Ovary (tissue), 9 donors: Measurements from ENCODE around the gene KCNJ5. TPM values are rescaled to one million over a fixed set of nuclear protein-coding genes. Genes with fewer than 3 reads are reported as not detected.

ENCODE experiments used
- DNase-seq, 5 donors: peaks; one replicate each; pipeline ENCODE4 v3.0.0-alpha.2; 2019 to 2020
- H3K27ac ChIP-seq, 2 donors: fragments of 200-600 bp; one replicate each; pipeline versions ENCODE4 v1.5.1 to v1.8.0; 2019 to 2022
- H3K27me3 ChIP-seq: fragments of 200-600 bp; one replicate; pipeline ENCODE4 v1.8.0; 2022
- H3K36me3 ChIP-seq: fragments of 200-600 bp; sonication (generic); one replicate; pipeline ENCODE4 v1.5.1; 2019
- H3K4me1 ChIP-seq: one replicate; pipeline ENCODE4 v1.8.1; 2013; ENCODE audit warnings: mild to moderate bottlenecking, moderate library complexity; ENCODE audit not compliant: insufficient read depth
- H3K4me3 ChIP-seq: fragments of 200-600 bp; sonication (generic); one replicate; pipeline ENCODE4 v1.5.1; 2017
- H3K9me3 ChIP-seq, 2 donors: fragments of 200-600 bp in 1 of 2; sonication (generic) in 1 of 2; one replicate each; pipeline versions ENCODE4 v1.5.1 to v1.8.1; 2013 to 2019; ENCODE audit warnings: mild to moderate bottlenecking in 1 of 2, moderate library complexity in 1 of 2
- CTCF ChIP-seq, 3 donors: fragments of 450-650 bp in 2 of 3; fragments of 200-600 bp in 1 of 3; IDR thresholded peaks; one replicate each; pipeline versions ENCODE4 v1.5.1 to v1.8.0; 2016 to 2022; ENCODE audit warnings: antibody characterized with exemption in 3 of 3, mild to moderate bottlenecking in 1 of 3
- EP300 ChIP-seq: sonication (generic); formaldehyde crosslinking; IDR thresholded peaks from one replicate; pipeline ENCODE4 v1.6.1; 2017; ENCODE audit warnings: antibody characterized with exemption
- POLR2A ChIP-seq: fragments of 450-650 bp; IDR thresholded peaks from one replicate; pipeline ENCODE4 v1.6.1; 2017; ENCODE audit warnings: antibody characterized with exemption, mild to moderate bottlenecking, moderate library complexity
- WGBS, 3 donors: extraction: QIAGEN DNeasy Blood & Tissue Kit in 1 of 3; methylation state at CpG; one replicate each; pipeline versions ENCODE4 v1.1.5 to v1.1.7; 2013 to 2017; 5-methylcytosine and 5-hydroxymethylcytosine counted together
- intact Hi-C, 4 donors: fragments of 100-400 bp; cut with DNase I; formaldehyde crosslinking; loops; one replicate each; pipeline versions ENCODE4 v1.11.0 to v1.15.1; 2022 to 2023
- polyA plus RNA-seq, 2 donors: library from polyadenylated mRNA; stranded (reverse); fragments of 200-250 nt in 1 of 2; fragments of 350-450 nt in 1 of 2; fragmentation: Illumina TruSeq in 1 of 2; extraction: RNeasy Lipid Tissue Mini Kit (QIAGEN cat#74804) in 1 of 2; gene quantifications; one replicate each; pipeline ENCODE4 v1.2.3, GENCODE V29; 2013 to 2014
- total RNA-seq, 7 donors: library from RNA; depleted of rRNA in 2 of 7; stranded (reverse); fragments of >200 nt in 2 of 7; fragmentation: NEBNext Ultra II Directional in 3 of 7; extraction: Animal tissue kit (Norgen Biotek cat#: 25700) in 3 of 7; gene quantifications; one replicate each; pipeline versions ENCODE4 v1.1.0 to v1.2.4, GENCODE V29; 2016 to 2023
- donor health status: DM: no; HTN: no; CAD: no; lungs with moderate emphysema.
- donor health status: DM: no; HTN: no; CAD: no.
- donor health status: Bipolar disorder and iron deficiency.
- donor health status: DM: yes; HTN: yes; CAD: no.
- donor health status: DM: no; HTN: no; CAD: no.
- donor health status: DM: yes; HTN: yes; CAD: no.

KCNJ5 gene
- total and polyA plus RNA-seq, 9 donors = 0.42 to 3.7 (median 2.0) TPM

GRCh38 chr11:128909438-128910125, 18.4 kb downstream of the KCNJ5 start:
- no peak for DNase-seq
- Histone ChIP-seq H3K36me3 (no peaks in the 10 kb centered on the region), H3K27ac (no peak overlapping the region), H3K27me3 (no peaks in the 10 kb centered on the region), H3K4me3 (no peak overlapping the region), H3K9me3 (no peaks in the 10 kb centered on the region), H3K4me1 (peaks cover 6% of the 10 kb centered on the region)
- intact Hi-C loops = no loop called here
- TF ChIP-seq POLR2A (no peak), EP300 (no peak), CTCF (IDR thresholded peaks at IDR 0.05) (no peak)
- 77 to 79% (median 78%) methylated on average over 8 of the region's 8 CpGs for WGBS, 3 donors

GRCh38 chr11:128910576-128910975, 19.4 kb downstream of the KCNJ5 start:
- Histone ChIP-seq H3K27me3 (no peaks in the 10 kb centered on the region), H3K9me3 (no peaks in the 10 kb centered on the region), H3K27ac (no peak overlapping the region), H3K4me3 (no peak overlapping the region), H3K4me1 (peaks cover 6% of the 10 kb centered on the region), H3K36me3 (no peaks in the 10 kb centered on the region)
- WGBS, 3 donors = 88 to 90% (median 90%) methylated on average over 3 of the region's 3 CpGs
- TF ChIP-seq EP300 (no peak), CTCF (IDR thresholded peaks at IDR 0.05) (no peak), POLR2A (no peak)
- intact Hi-C loops = no loop called here
- DNase-seq = no peak

- DNase-seq = peak in 1 of 5 donors; percentile 23
- Histone ChIP-seq H3K36me3 (no peaks in the 10 kb centered on the region), H3K4me3 (no peak overlapping the region), H3K9me3 (no peaks in the 10 kb centered on the region), H3K27ac (no peak overlapping the region), H3K4me1 (peaks cover 6% of the 10 kb centered on the region), H3K27me3 (no peaks in the 10 kb centered on the region)
- TF ChIP-seq EP300 (no peak), POLR2A (no peak), CTCF (IDR thresholded peaks at IDR 0.05) (no peak)
- intact Hi-C loops = no loop called here
- 95 to 98% (median 97%) methylated on average over 16 to 17 of the region's 17 CpGs for WGBS, 3 donors
Observed at GRCh38 chr11:128911239-128911638, 20.1 kb downstream of the KCNJ5 start.

- WGBS, 3 donors = 88 to 97% (median 95%) methylated on average over 18 of the region's 18 CpGs
- H3K27ac ChIP-seq = no peak overlapping the region
- H3K36me3 ChIP-seq = no peaks in the 10 kb centered on the region
- no peaks in the 10 kb centered on the region for H3K9me3 ChIP-seq
- TF ChIP-seq EP300 (no peak), POLR2A (no peak), CTCF (IDR thresholded peaks at IDR 0.05) (no peak)
- H3K4me3 ChIP-seq = no peak overlapping the region
- peaks cover 6% of the 10 kb centered on the region for H3K4me1 ChIP-seq
- intact Hi-C loops = no loop called here
- peak in 1 of 5 donors; percentile 11 for DNase-seq
- no peaks in the 10 kb centered on the region for H3K27me3 ChIP-seq
Observed at GRCh38 chr11:128911701-128912100, 20.5 kb downstream of the KCNJ5 start.
